Transverse colon (tissue), 4 donors: ENCODE measurements around the gene HIVEP1.

Experiments
- POLR2AphosphoS5 ChIP-seq, 3 donors: sonication (generic); formaldehyde crosslinking; IDR thresholded peaks; one replicate each; pipeline ENCODE4 v1.6.1; 2016; ENCODE audit warnings: antibody characterized with exemption in 3 of 3
- TF ChIP-seq, protein P1 (sequence below), 5 experiments: fragments of 200-600 bp in 3 of 5; fragments of 450-650 bp in 2 of 5; sonication (generic) in 3 of 5; IDR thresholded peaks; 1 replicate in 2 of 5; 2 replicates in 3 of 5; pipeline ENCODE4 v1.5.1; 2016 to 2017; ENCODE audit warnings: antibody characterized with exemption in 5 of 5, inconsistent platforms in 3 of 5, mild to moderate bottlenecking in 2 of 5, moderate library complexity in 1 of 5

- TF ChIP-seq, protein P1, sequence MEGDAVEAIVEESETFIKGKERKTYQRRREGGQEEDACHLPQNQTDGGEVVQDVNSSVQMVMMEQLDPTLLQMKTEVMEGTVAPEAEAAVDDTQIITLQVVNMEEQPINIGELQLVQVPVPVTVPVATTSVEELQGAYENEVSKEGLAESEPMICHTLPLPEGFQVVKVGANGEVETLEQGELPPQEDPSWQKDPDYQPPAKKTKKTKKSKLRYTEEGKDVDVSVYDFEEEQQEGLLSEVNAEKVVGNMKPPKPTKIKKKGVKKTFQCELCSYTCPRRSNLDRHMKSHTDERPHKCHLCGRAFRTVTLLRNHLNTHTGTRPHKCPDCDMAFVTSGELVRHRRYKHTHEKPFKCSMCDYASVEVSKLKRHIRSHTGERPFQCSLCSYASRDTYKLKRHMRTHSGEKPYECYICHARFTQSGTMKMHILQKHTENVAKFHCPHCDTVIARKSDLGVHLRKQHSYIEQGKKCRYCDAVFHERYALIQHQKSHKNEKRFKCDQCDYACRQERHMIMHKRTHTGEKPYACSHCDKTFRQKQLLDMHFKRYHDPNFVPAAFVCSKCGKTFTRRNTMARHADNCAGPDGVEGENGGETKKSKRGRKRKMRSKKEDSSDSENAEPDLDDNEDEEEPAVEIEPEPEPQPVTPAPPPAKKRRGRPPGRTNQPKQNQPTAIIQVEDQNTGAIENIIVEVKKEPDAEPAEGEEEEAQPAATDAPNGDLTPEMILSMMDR (IDR thresholded peaks at IDR 0.05): no peak
- no peak for TF ChIP-seq POLR2AphosphoS5 (IDR thresholded peaks at IDR 0.05)
Measured at GRCh38 chr6:12196326-12196936, 184.3 kb downstream of the HIVEP1 start.
